Measurements from ENCODE around the gene NRF1. TPM values are rescaled to one million over a fixed set of nuclear protein-coding genes. Genes with fewer than 3 reads are reported as not detected.

NRF1 gene
- total and polyA plus RNA-seq, 9 donors, result 11.5 to 33.5 (median 21.7) TPM

DNA sequence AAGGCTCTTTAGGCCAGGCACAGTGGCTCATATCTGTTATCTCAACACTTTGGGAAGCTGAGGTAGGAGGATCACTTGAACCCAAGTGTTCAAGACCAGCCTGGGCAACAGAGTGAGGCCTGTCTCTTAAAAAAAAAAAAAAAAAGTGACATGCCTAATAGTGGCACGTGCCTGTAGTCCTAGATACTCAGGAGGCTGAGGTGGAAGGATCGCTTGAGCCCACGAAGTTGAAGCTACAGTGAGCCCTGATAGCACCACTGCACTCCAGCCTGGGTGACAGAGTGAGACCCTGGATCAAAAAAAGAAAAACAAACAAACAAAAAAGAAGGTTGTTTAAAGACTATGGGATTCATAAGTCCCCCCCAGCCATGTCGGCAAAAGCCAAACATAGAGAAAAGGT, 42.2 kb upstream of the NRF1 start:
- Histone ChIP-seq H3K27ac (no peak overlapping the region), H3K4me1 (ENCODE audit: insufficient read depth) (no peaks in the 10 kb centered on the region), H3K36me3 (no peaks in the 10 kb centered on the region), H3K4me3 (no peak overlapping the region), H3K27me3 (no peaks in the 10 kb centered on the region), H3K9me3 (no peaks in the 10 kb centered on the region)
- no peak for TF ChIP-seq EP300 (IDR thresholded peaks at IDR 0.05)
- TF ChIP-seq, protein P1, sequence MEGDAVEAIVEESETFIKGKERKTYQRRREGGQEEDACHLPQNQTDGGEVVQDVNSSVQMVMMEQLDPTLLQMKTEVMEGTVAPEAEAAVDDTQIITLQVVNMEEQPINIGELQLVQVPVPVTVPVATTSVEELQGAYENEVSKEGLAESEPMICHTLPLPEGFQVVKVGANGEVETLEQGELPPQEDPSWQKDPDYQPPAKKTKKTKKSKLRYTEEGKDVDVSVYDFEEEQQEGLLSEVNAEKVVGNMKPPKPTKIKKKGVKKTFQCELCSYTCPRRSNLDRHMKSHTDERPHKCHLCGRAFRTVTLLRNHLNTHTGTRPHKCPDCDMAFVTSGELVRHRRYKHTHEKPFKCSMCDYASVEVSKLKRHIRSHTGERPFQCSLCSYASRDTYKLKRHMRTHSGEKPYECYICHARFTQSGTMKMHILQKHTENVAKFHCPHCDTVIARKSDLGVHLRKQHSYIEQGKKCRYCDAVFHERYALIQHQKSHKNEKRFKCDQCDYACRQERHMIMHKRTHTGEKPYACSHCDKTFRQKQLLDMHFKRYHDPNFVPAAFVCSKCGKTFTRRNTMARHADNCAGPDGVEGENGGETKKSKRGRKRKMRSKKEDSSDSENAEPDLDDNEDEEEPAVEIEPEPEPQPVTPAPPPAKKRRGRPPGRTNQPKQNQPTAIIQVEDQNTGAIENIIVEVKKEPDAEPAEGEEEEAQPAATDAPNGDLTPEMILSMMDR (IDR thresholded peaks at IDR 0.05), result no peak
- TF ChIP-seq POLR2A (IDR thresholded peaks at IDR 0.05), result no peak
- WGBS, 3 donors, result 75 to 86% (median 80%) methylated on average over 4 of the region's 4 CpGs
- DNase-seq, result no peak
- intact Hi-C loops (cut with DNase I), result no loop called here

DNA sequence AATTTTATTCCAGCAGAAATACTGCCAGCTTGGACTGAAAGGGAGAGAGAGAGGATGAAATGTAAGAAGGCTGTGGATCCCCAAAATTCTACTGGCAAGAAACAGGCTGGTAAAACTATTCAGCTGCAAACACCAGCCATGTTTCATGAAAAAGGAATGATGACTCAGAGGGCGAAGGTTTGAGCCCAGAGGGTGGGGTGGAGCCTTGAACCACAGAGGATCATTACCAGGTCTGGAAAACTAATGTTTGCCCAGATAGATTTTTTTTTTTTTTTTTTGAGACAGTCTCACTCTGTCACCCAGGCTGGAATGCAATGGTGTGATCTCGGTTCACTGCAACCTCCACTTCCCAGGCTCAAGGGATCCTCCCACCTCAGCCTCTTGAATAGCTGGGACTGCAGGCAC, 41.7 kb upstream of the NRF1 start:
- Histone ChIP-seq H3K27ac (no peak overlapping the region), H3K4me3 (no peak overlapping the region), H3K4me1 (ENCODE audit: insufficient read depth) (no peaks in the 10 kb centered on the region), H3K9me3 (no peaks in the 10 kb centered on the region), H3K27me3 (no peaks in the 10 kb centered on the region), H3K36me3 (no peaks in the 10 kb centered on the region)
- 81 to 82% (median 81%) methylated on average over 2 of the region's 2 CpGs for WGBS, 3 donors
- TF ChIP-seq EP300 (IDR thresholded peaks at IDR 0.05) (no peak), POLR2A (IDR thresholded peaks at IDR 0.05) (no peak)
- TF ChIP-seq, protein P1 (IDR thresholded peaks at IDR 0.05), result no peak
- DNase-seq, result no peak
- intact Hi-C loops (cut with DNase I), result no loop called here

DNA sequence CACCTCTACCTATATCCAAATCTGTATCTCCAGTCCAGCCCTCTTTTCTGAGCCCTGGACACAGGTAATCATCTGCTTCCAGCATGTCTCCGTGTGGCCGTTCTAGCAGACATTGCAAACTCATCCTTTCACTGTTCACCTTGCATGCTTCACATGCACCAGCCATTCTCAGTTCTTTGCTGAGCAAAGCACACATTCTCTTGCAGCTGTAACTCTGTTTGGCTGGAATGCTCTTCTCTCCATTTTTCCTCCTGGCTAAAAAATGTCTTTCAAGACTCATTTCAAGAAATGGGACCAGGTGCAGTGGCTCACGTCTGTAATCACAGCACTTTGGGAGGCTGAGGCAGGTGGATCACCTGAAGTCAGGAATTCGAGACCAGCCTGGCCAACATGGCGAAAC, 40.3 kb upstream of the NRF1 start:
- no peak for DNase-seq
- TF ChIP-seq, protein P1 (IDR thresholded peaks at IDR 0.05), result no peak
- Histone ChIP-seq H3K9me3 (no peaks in the 10 kb centered on the region), H3K36me3 (no peaks in the 10 kb centered on the region), H3K27me3 (no peaks in the 10 kb centered on the region), H3K27ac (no peak overlapping the region), H3K4me1 (ENCODE audit: insufficient read depth) (no peaks in the 10 kb centered on the region), H3K4me3 (no peak overlapping the region)
- WGBS, 3 donors, result 84 to 91% (median 89%) methylated on average over 5 of the region's 5 CpGs
- intact Hi-C loops (cut with DNase I), result no loop called here

DNA sequence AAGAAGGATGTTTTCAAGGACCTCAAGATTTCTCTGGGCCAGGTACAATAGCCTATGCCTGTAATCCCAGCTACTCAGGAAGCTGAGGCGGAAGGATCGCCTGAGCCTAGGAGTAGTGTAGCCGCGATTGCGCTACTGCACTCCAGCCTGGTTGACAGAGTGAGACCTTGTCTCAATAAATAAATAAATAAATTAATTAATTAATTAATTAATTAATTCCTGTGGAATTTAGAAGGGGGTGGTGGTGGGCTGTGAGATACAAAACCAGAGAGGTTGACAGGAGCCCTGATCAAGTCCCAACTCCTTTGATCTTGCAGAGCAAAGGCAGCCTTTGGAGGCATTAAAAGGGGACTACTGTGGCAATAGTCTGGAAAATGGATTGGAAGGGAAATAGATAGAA, 39.3 kb upstream of the NRF1 start:
- Histone ChIP-seq H3K27ac (no peak overlapping the region), H3K9me3 (no peaks in the 10 kb centered on the region), H3K27me3 (no peaks in the 10 kb centered on the region), H3K36me3 (no peaks in the 10 kb centered on the region), H3K4me1 (ENCODE audit: insufficient read depth) (no peaks in the 10 kb centered on the region), H3K4me3 (no peak overlapping the region)
- WGBS, 3 donors, result 96 to 97% (median 97%) methylated on average over 5 of the region's 5 CpGs
- no peak for DNase-seq
- intact Hi-C loops (cut with DNase I), result no loop called here
- TF ChIP-seq, protein P1 (IDR thresholded peaks at IDR 0.05), result no peak
- TF ChIP-seq POLR2A (IDR thresholded peaks at IDR 0.05) (no peak), EP300 (IDR thresholded peaks at IDR 0.05) (no peak)

DNA sequence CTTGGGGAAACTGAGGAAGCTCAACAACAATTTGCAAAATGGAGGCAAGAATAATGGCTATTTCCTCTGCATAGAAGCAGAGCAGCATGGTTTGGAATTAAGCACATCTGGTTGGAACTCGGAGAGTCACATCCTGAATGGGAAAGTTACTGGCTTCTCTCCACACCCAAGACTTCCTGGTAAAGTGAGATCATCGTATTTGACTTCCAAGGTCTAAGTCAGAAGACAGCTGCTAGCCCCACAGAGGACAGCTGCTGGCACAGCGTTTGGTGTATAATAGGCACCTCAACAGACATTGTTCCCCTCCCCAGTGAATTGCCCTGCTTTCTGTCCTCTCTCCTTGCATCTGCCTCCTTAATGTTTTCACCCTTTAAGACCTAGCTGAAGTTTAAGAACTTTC, 37.0 kb upstream of the NRF1 start:
- no peaks in the 10 kb centered on the region for H3K36me3 ChIP-seq
- H3K4me3 ChIP-seq, result no peak overlapping the region
- no peak overlapping the region for H3K27ac ChIP-seq
- 47 to 65% (median 51%) methylated on average over 3 of the region's 3 CpGs for WGBS, 3 donors
- TF ChIP-seq POLR2A (IDR thresholded peaks at IDR 0.05) (no peak), EP300 (IDR thresholded peaks at IDR 0.05) (no peak)
- TF ChIP-seq, protein P1 (IDR thresholded peaks at IDR 0.05), result no peak
- DNase-seq, result no peak
- intact Hi-C loops (cut with DNase I), result no loop called here
- H3K4me1 ChIP-seq (ENCODE audit: insufficient read depth), result no peaks in the 10 kb centered on the region
- H3K27me3 ChIP-seq, result no peaks in the 10 kb centered on the region
- peaks cover 0 to 8% of the 10 kb centered on the region in 2 donors for H3K9me3 ChIP-seq

Measured in ovary (tissue), 9 donors.